Measurements from ENCODE around the gene NUB1. TPM values are rescaled to one million over a fixed set of nuclear protein-coding genes. Genes with fewer than 3 reads are reported as not detected.

Gene NUB1
- total RNA-seq, 1 donor from 2014 or later, result 41.6 TPM

- Histone ChIP-seq H3K79me2 (ENCODE audit: insufficient read depth, low read length) (no peaks in the 10 kb centered on the region), H3K27ac (ENCODE audit: low read depth, low read length) (no peak overlapping the region), H4K20me1 (ENCODE audit: insufficient read depth, low read length) (peaks cover 4% of the 10 kb centered on the region), H3K27me3 (ENCODE audit: insufficient read depth, low read length) (peaks cover 34% of the 10 kb centered on the region), H2AFZ (ENCODE audit: low read depth, low read length) (no peak overlapping the region), H3K9ac (ENCODE audit: low read length) (no peak overlapping the region), H3K36me3 (ENCODE audit: insufficient read depth, low read length) (no peaks in the 10 kb centered on the region), H3K9me3 (ENCODE audit: insufficient read depth, low read depth, low read length) (no peaks in the 10 kb centered on the region), H3K4me3 (ENCODE audit: insufficient read depth, low read depth, low read length) (no peak overlapping the region), H3K4me2 (ENCODE audit: low read length) (no peak overlapping the region), H3K4me1 (ENCODE audit: insufficient read depth, low read length) (peaks cover 3% of the 10 kb centered on the region)
- no peak overlapping the region for H3K27ac Mint-ChIP-seq (ENCODE audit: unreplicated experiment)
- peaks cover 3% of the 10 kb centered on the region for H3K9me3 Mint-ChIP-seq (ENCODE audit: unreplicated experiment)
- TF ChIP-seq CTCF (IDR thresholded peaks at IDR 0.05; ENCODE audit: insufficient read depth, low read depth, low read length) (no peak), EZH2 (IDR thresholded peaks at IDR 0.05; ENCODE audit: insufficient read depth, low read length) (no peak)
- H3K36me3 Mint-ChIP-seq (ENCODE audit: low read depth, unreplicated experiment), result peaks cover 12% of the 10 kb centered on the region
- no peak overlapping the region for H3K4me3 Mint-ChIP-seq (ENCODE audit: unreplicated experiment)
- H3K4me1 Mint-ChIP-seq (ENCODE audit: low read depth, unreplicated experiment), result no peaks in the 10 kb centered on the region
- peaks cover 68% of the 10 kb centered on the region for H3K27me3 Mint-ChIP-seq (ENCODE audit: low read depth, unreplicated experiment)
- FAIRE-seq (no peak), DNase-seq (ENCODE audit: low read depth) (no peak)
These were observed 42.2 kb downstream of the NUB1 start for GRCh38 chr7:151383638-151384351.

- DNase-seq (ENCODE audit: low read depth) (no peak), FAIRE-seq (no peak)
- Histone ChIP-seq H3K36me3 (ENCODE audit: insufficient read depth, low read length) (no peaks in the 10 kb centered on the region), H3K79me2 (ENCODE audit: insufficient read depth, low read length) (no peaks in the 10 kb centered on the region), H3K27ac (ENCODE audit: low read depth, low read length) (no peak overlapping the region), H3K4me2 (ENCODE audit: low read length) (no peak overlapping the region), H3K9ac (ENCODE audit: low read length) (no peak overlapping the region), H3K9me3 (ENCODE audit: insufficient read depth, low read depth, low read length) (no peaks in the 10 kb centered on the region), H3K4me1 (ENCODE audit: insufficient read depth, low read length) (peaks cover 3% of the 10 kb centered on the region), H4K20me1 (ENCODE audit: insufficient read depth, low read length) (peaks cover 4% of the 10 kb centered on the region), H2AFZ (ENCODE audit: low read depth, low read length) (no peak overlapping the region), H3K27me3 (ENCODE audit: insufficient read depth, low read length) (peaks cover 34% of the 10 kb centered on the region), H3K4me3 (ENCODE audit: insufficient read depth, low read depth, low read length) (no peak overlapping the region)
- H3K36me3 Mint-ChIP-seq (ENCODE audit: low read depth, unreplicated experiment), result peaks cover 7% of the 10 kb centered on the region
- no peak overlapping the region for H3K4me3 Mint-ChIP-seq (ENCODE audit: unreplicated experiment)
- TF ChIP-seq EZH2 (IDR thresholded peaks at IDR 0.05; ENCODE audit: insufficient read depth, low read length) (no peak), CTCF (IDR thresholded peaks at IDR 0.05; ENCODE audit: insufficient read depth, low read depth, low read length) (no peak)
- peaks cover 67% of the 10 kb centered on the region for H3K27me3 Mint-ChIP-seq (ENCODE audit: low read depth, unreplicated experiment)
- peaks cover 3% of the 10 kb centered on the region for H3K9me3 Mint-ChIP-seq (ENCODE audit: unreplicated experiment)
- no peak overlapping the region for H3K27ac Mint-ChIP-seq (ENCODE audit: unreplicated experiment)
- no peaks in the 10 kb centered on the region for H3K4me1 Mint-ChIP-seq (ENCODE audit: low read depth, unreplicated experiment)
These were observed 42.7 kb downstream of the NUB1 start for GRCh38 chr7:151384352-151384697.

Measured in astrocyte (in vitro differentiated cells and primary cell).